T-cell (primary cell): ENCODE measurements around the gene RIC8B. TPM values are rescaled to one million over a fixed set of nuclear protein-coding genes. Genes with fewer than 3 reads are reported as not detected.

Experiments used
- ATAC-seq, 4 experiments: fragments of 200-7000 bp in 3 of 4; fragments of 150-1000 bp in 1 of 4; cut with Tn5 transposase; replicated peaks in 1 of 4; 1 replicate in 3 of 4; 2 replicates in 1 of 4; pipeline ENCODE4 v1.10.0; 2021; ENCODE audit warnings: moderate library complexity in 3 of 4, mild to moderate bottlenecking in 2 of 4, moderate number of reproducible peaks in 1 of 4
- CTCF ChIA-PET, 2 donors: fragments of 300-600 bp; sonication (Branson Sonifier 250); formaldehyde crosslinking; loops; one replicate each; lab custom pipeline; 2022; ENCODE audit warnings: antibody characterized with exemption in 2 of 2; lab: Charles Lee
- POLR2A ChIA-PET, 2 donors: fragments of 300-600 bp; sonication (Branson Sonifier 250); formaldehyde crosslinking; loops; one replicate each; lab custom pipeline; 2022; ENCODE audit warnings: antibody characterized with exemption in 2 of 2; lab: Charles Lee
- DNase-seq, 35 experiments: peaks; one replicate each; pipeline versions ENCODE4 v3.0.0 to v3.0.0-alpha.2; 2013 to 2023
- H3K27ac ChIP-seq: one replicate; pipeline ENCODE4 v1.5.1; 2013; ENCODE audit warnings: low read length
- H3K27me3 ChIP-seq, 2 experiments: replicated peaks in 1 of 2; 1 replicate in 1 of 2; 2 replicates in 1 of 2; pipeline versions ENCODE4 v1.6.1 to v1.7.0; 2013; ENCODE audit warnings: low read length in 1 of 2, mixed read lengths in 1 of 2; ENCODE audit not compliant: control insufficient read depth in 2 of 2, insufficient read depth in 2 of 2; ENCODE audit errors: extremely low read depth in 1 of 2
- H3K36me3 ChIP-seq, 2 donors: 1 replicate in 1 of 2; 2 replicates in 1 of 2; pipeline versions ENCODE4 v1.6.1 to v1.7.0; 2013; ENCODE audit warnings: low read length in 1 of 2; ENCODE audit not compliant: control insufficient read depth in 2 of 2, insufficient read depth in 1 of 2; ENCODE audit errors: extremely low read depth in 1 of 2
- H3K4me1 ChIP-seq, 2 experiments: 1 replicate in 1 of 2; 2 replicates in 1 of 2; pipeline versions ENCODE4 v1.6.1 to v1.7.0; 2013; ENCODE audit warnings: low read length in 2 of 2, mixed read lengths in 1 of 2; ENCODE audit not compliant: insufficient read depth in 2 of 2, control insufficient read depth in 1 of 2; ENCODE audit errors: extremely low read depth in 1 of 2
- H3K4me3 ChIP-seq, 2 donors: 1 replicate in 1 of 2; 2 replicates in 1 of 2; pipeline versions ENCODE4 v1.5.1 to v1.7.0; 2013; ENCODE audit warnings: mild to moderate bottlenecking in 2 of 2, low read length in 1 of 2, moderate library complexity in 1 of 2; ENCODE audit not compliant: control insufficient read depth in 1 of 2; ENCODE audit errors: extremely low read depth in 1 of 2
- H3K9me3 ChIP-seq: 2 replicates; pipeline ENCODE4 v1.7.0; 2013
- H3K27ac Mint-ChIP-seq, 2 donors: one replicate each; pipeline ENCODE4 v1.8.0; 2020 to 2021; ENCODE audit warnings: mild to moderate bottlenecking in 2 of 2, mixed read lengths in 2 of 2
- H3K27me3 Mint-ChIP-seq, 2 donors: one replicate each; pipeline ENCODE4 v1.8.0; 2021 to 2022; ENCODE audit warnings: mixed read lengths in 2 of 2
- H3K36me3 Mint-ChIP-seq: one replicate; pipeline ENCODE4 v1.8.0; 2021; ENCODE audit warnings: mixed read lengths
- H3K4me1 Mint-ChIP-seq, 3 donors: one replicate each; pipeline ENCODE4 v1.8.0; 2020 to 2022; ENCODE audit warnings: mixed read lengths in 3 of 3, mild to moderate bottlenecking in 1 of 3
- H3K4me3 Mint-ChIP-seq, 3 donors: one replicate each; pipeline ENCODE4 v1.8.0; 2020 to 2022; ENCODE audit warnings: mild to moderate bottlenecking in 3 of 3, mixed read lengths in 3 of 3, moderate library complexity in 3 of 3
- H3K9me3 Mint-ChIP-seq, 3 donors: one replicate each; pipeline ENCODE4 v1.8.0; 2020 to 2022; ENCODE audit warnings: mixed read lengths in 3 of 3
- WGBS: methylation state at CpG from one replicate; pipeline ENCODE4 v1.1.5; 2013; ENCODE audit warnings: missing lambda C conversion rate; ENCODE audit not compliant: insufficient coverage; 5-methylcytosine and 5-hydroxymethylcytosine counted together
- total RNA-seq, 35 experiments: library from RNA in 6 of 35; stranded (reverse) in 6 of 35; fragments of 120-200 nt in 1 of 35; gene quantifications; one replicate each; pipeline versions ENCODE4 v1.2.1 to v1.2.4 and lab custom pipeline; 2013 to 2026

RIC8B gene
- total RNA-seq, 5 donors from 2014 or later (not counting 1 experiment from before 2014, with no cell fraction given): 12.9 to 16.7 (median 13.9) TPM

DNA sequence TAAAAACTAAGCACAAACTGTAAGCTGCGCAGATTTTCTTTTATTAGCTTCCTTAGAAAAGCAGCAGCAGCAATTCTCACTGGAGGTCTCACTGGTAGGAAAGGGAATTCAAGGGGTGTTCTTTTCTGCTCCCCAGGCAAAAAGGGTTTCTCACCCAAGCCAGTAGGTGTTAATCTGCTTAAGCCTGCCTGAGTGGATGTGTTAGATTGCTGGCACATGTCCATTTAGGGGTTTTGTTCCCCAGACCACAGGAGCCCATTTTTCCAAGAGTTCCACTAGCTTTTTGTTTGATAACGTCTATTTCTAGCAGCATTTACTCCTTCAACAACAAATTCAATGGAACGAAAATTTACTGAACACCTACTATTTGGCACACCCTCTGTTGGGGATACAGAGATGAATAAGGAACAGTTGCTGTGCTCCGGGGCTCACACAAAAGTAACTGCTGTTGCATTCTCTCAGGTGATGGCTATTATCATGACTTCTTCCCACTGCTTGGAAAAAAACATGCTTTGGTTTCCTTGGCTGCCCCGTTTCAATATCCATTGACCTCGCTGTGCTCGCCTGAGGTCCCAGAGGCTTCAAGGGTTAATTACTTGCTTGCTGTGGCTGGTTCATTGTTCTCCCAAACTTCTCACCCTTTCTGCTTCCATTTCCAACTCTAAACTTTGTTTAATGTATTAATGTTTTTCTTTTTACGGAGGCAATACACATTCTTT, 31.1 kb upstream of the RIC8B start:
- POLR2A ChIA-PET: no interaction called here
- H3K27me3 ChIP-seq: peaks cover 0 to 5% of the 10 kb centered on the region in 2 experiments
- no peak overlapping the region for H3K4me3 ChIP-seq
- WGBS: 100% methylated on average over 1 of the region's 8 CpGs
- Mint-ChIP-seq H3K36me3 (no peaks in the 10 kb centered on the region), H3K27me3 (peaks cover 0 to 2% of the 10 kb centered on the region in 2 donors), H3K4me1 (peaks cover 18 to 23% (median 19%) of the 10 kb centered on the region in 3 donors), H3K27ac (no peak overlapping the region), H3K4me3 (no peak overlapping the region), H3K9me3 (no peaks in the 10 kb centered on the region)
- no peaks in the 10 kb centered on the region for H3K9me3 ChIP-seq
- CTCF ChIA-PET: no interaction called here
- DNase-seq: no peak
- no peak overlapping the region for H3K27ac ChIP-seq
- no peaks in the 10 kb centered on the region for H3K36me3 ChIP-seq
- ATAC-seq: no peak
- H3K4me1 ChIP-seq: peaks cover 15 to 21% of the 10 kb centered on the region in 2 experiments

GRCh38 chr12:106744600-106744999, 29.9 kb upstream of the RIC8B start:
- H3K4me1 Mint-ChIP-seq: peaks cover 27 to 28% (median 27%) of the 10 kb centered on the region in 3 donors
- WGBS: 100% methylated on average over 3 of the region's 6 CpGs
- no peak overlapping the region for H3K27ac Mint-ChIP-seq
- no peaks in the 10 kb centered on the region for H3K36me3 Mint-ChIP-seq
- ChIA-PET CTCF (no interaction called here), POLR2A (no interaction called here)
- Histone ChIP-seq H3K9me3 (no peaks in the 10 kb centered on the region), H3K36me3 (no peaks in the 10 kb centered on the region), H3K4me3 (no peak overlapping the region), H3K27me3 (peaks cover 0 to 5% of the 10 kb centered on the region in 2 experiments), H3K4me1 (peaks cover 25 to 30% of the 10 kb centered on the region in 2 experiments), H3K27ac (no peak overlapping the region)
- H3K27me3 Mint-ChIP-seq: peaks cover 0 to 2% of the 10 kb centered on the region in 2 donors
- H3K9me3 Mint-ChIP-seq: no peaks in the 10 kb centered on the region
- DNase-seq: no peak
- no peak for ATAC-seq
- H3K4me3 Mint-ChIP-seq: no peak overlapping the region

DNA sequence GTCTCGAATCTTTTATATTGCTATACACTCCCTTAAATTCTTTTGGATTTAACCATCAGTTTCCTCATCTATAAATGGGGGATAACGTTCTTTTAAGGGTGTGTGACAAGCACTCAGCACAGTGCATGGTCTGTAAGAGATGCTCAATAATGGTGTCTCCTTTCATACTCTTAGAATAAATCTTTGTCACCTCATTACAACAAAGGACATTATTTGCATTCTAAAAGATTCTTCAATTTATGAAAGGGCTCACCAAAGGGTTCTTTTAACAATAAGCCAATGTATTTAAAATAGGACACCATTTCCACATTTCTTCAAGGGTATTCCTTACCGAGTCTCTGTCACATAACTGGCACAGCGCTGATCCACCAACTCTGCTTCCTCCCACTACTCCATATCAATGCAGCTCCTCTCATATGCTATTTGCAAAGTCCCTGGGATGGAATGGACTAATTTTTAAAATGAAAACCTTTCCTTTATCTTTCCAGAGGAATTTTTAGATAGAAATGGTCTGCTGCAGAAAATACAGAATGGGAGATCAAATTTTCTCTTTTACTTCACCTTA, 29.2 kb upstream of the RIC8B start:
- Histone ChIP-seq H3K4me3 (no peak overlapping the region), H3K36me3 (no peaks in the 10 kb centered on the region), H3K27me3 (peaks cover 0 to 5% of the 10 kb centered on the region in 2 experiments), H3K4me1 (peaks cover 27 to 30% of the 10 kb centered on the region in 2 experiments), H3K27ac (no peak overlapping the region), H3K9me3 (no peaks in the 10 kb centered on the region)
- no peaks in the 10 kb centered on the region for H3K9me3 Mint-ChIP-seq
- peaks cover 28 to 31% (median 31%) of the 10 kb centered on the region in 3 donors for H3K4me1 Mint-ChIP-seq
- ChIA-PET CTCF (no interaction called here), POLR2A (interaction anchor here in 1 of 2 donors (0.6 kb wide), 1 partner anchor 93 kb away, joined by 4 read pairs; no protein-coding TSS in a partner anchor)
- peaks cover 0 to 2% of the 10 kb centered on the region in 2 donors for H3K27me3 Mint-ChIP-seq
- H3K27ac Mint-ChIP-seq: no peak overlapping the region
- no CpG with 5 or more reads among the region's 4 CpGs for WGBS
- no peak overlapping the region for H3K4me3 Mint-ChIP-seq
- no peaks in the 10 kb centered on the region for H3K36me3 Mint-ChIP-seq
- no peak for DNase-seq
- no peak for ATAC-seq

DNA sequence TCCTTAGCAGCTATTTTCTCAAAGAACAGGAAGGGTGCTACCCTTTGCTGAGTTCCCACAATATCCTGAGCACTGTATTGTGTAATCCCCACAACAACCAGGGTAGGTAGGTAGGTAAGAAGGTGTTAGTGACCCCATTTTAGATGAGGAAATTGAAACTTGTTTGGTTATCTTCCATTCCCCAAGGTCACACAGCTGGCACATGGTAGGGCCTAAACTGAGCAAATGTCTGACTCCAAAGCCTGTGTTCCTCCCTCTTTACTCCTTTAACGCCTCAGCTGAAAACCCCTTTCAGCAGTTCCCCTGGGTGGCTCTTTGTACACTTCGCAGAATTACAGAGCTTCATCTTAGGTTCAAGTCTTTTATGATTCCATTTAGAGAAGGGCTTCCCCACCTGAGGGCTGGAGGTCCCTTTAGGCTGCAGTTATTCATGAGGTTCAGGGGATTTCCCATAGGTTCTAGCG, 26.5 kb upstream of the RIC8B start:
- CTCF ChIA-PET: interaction anchor here in 1 of 2 donors (0.5 to 1.3 kb wide), 3 partner anchors 13 to 527 kb away, joined by 3 to 5 read pairs (median 3); no protein-coding TSS in a partner anchor
- Mint-ChIP-seq H3K4me1 (peaks cover 25 to 39% (median 36%) of the 10 kb centered on the region in 3 donors), H3K36me3 (no peaks in the 10 kb centered on the region), H3K27ac (peak overlapping the region; percentile 84 to 92), H3K9me3 (peaks cover 0 to 4% (median 4%) of the 10 kb centered on the region in 3 donors), H3K27me3 (no peaks in the 10 kb centered on the region), H3K4me3 (peak overlapping the region in 2 of 3 donors; percentile 45 to 68)
- no peak overlapping the region for H3K4me3 ChIP-seq
- no peaks in the 10 kb centered on the region for H3K9me3 ChIP-seq
- peak in 23 of 35 experiments; percentile 5 to 78 (median 20) for DNase-seq
- ATAC-seq: peak; percentile 92 to 98 (median 95)
- H3K27ac ChIP-seq: peak overlapping the region; percentile 93
- H3K4me1 ChIP-seq: peaks cover 28 to 32% of the 10 kb centered on the region in 2 experiments
- no CpG with 5 or more reads among the region's 3 CpGs for WGBS
- no peaks in the 10 kb centered on the region for H3K36me3 ChIP-seq
- H3K27me3 ChIP-seq: no peaks in the 10 kb centered on the region
- POLR2A ChIA-PET: interaction anchor here (0.6 to 1.0 kb wide), 5 partner anchors 18 to 322 kb away, joined by 3 to 8 read pairs (median 3); no protein-coding TSS in a partner anchor

DNA sequence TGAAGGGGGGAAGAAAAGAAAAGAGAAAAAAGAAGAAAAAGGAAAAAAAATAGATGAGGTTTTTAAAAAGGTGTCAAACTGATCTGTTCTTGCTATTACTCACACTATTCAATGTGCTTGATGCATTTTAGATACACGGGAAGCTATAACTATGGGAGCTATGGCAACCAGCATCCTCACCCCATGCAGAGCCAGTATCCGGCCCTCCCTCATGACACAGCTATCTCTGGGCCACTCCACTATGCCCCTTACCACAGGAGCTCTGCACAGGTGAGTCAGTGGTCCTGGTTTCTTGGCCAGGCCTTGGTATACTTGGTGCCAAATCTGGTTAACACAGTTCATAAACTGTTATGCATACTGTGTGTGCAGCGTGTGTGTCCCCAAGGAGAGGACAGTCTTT, 24.0 kb upstream of the RIC8B start:
- POLR2A ChIA-PET: interaction anchor here in 1 of 2 donors (0.5 to 1.2 kb wide), 2 partner anchors 16 to 449 kb away, joined by 3 to 4 read pairs; no protein-coding TSS in a partner anchor
- Histone ChIP-seq H3K4me3 (no peak overlapping the region), H3K27me3 (no peaks in the 10 kb centered on the region), H3K9me3 (no peaks in the 10 kb centered on the region), H3K4me1 (peaks cover 39 to 47% of the 10 kb centered on the region in 2 experiments), H3K36me3 (no peaks in the 10 kb centered on the region), H3K27ac (no peak overlapping the region)
- no peaks in the 10 kb centered on the region for H3K27me3 Mint-ChIP-seq
- no peak for DNase-seq
- H3K9me3 Mint-ChIP-seq: peaks cover 0 to 4% (median 4%) of the 10 kb centered on the region in 3 donors
- H3K36me3 Mint-ChIP-seq: no peaks in the 10 kb centered on the region
- no peak overlapping the region for H3K27ac Mint-ChIP-seq
- H3K4me1 Mint-ChIP-seq: peaks cover 44 to 59% (median 55%) of the 10 kb centered on the region in 3 donors
- H3K4me3 Mint-ChIP-seq: no peak overlapping the region
- CTCF ChIA-PET: interaction anchor here in 1 of 2 donors (0.9 kb wide), 1 partner anchor 16 kb away, joined by 6 read pairs; no protein-coding TSS in a partner anchor
- 67% methylated on average over 1 of the region's 3 CpGs for WGBS
- no peak for ATAC-seq

GRCh38 chr12:106753526-106753925, 21.0 kb upstream of the RIC8B start:
- Mint-ChIP-seq H3K9me3 (peaks cover 0 to 4% (median 4%) of the 10 kb centered on the region in 3 donors), H3K36me3 (no peaks in the 10 kb centered on the region), H3K27ac (peak overlapping the region; percentile 77 to 84), H3K4me1 (peaks cover 30 to 44% (median 37%) of the 10 kb centered on the region in 3 donors), H3K4me3 (peak overlapping the region; percentile 21 to 70 (median 52)), H3K27me3 (no peaks in the 10 kb centered on the region)
- Histone ChIP-seq H3K4me1 (peaks cover 23 to 25% of the 10 kb centered on the region in 2 experiments), H3K27me3 (no peaks in the 10 kb centered on the region), H3K9me3 (no peaks in the 10 kb centered on the region), H3K36me3 (no peaks in the 10 kb centered on the region), H3K27ac (peak overlapping the region; percentile 52), H3K4me3 (peak overlapping the region in 1 of 2 donors; percentile 5)
- 16% methylated on average over 4 of the region's 7 CpGs for WGBS
- ChIA-PET CTCF (interaction anchor here in 1 of 2 donors (0.6 to 1.6 kb wide), 3 partner anchors 13 to 19 kb away, joined by 3 to 5 read pairs (median 5); no protein-coding TSS in a partner anchor), POLR2A (interaction anchor here (0.6 kb wide), 3 partner anchors 97 to 136 kb away, joined by 3 read pairs; no protein-coding TSS in a partner anchor)
- ATAC-seq (peak; percentile 97 to 98 (median 98)), DNase-seq (peak in 33 of 35 experiments; percentile 15 to 58 (median 35))
